NCI-H82 (cell line): ENCODE results near the gene CAND1.
"Not testable (repeated sequence)": the region's sequence is repeated elsewhere in the genome, so short reads cannot be mapped to it uniquely, and the experiment has no call there.

Experiments
- DNase-seq: peaks from one replicate; lab custom pipeline; 2025; lab: John Stamatoyannopoulos, UW

Gene CAND1

DNA sequence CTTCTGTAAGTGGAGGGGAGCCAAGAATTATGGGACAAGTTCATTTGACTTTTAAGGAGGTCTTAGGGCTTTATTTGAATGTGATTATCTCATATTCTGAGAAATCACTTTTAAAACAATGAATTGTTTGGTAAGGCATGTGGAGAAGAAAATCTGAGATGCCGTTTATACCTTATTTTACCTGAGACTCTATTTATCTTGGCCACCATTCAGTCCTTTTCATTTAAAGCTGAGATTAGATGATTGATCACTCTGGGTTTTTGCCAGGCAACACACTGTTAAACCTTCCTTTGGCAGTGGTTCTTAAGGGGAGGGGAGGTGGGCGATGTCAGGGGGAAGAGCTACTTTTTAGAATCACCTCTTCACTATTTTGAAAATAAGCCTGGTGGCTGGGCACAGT is 11.4 kb downstream of the CAND1 start:
- no peak for DNase-seq

- no peak for DNase-seq
These were observed 15.4 kb downstream of the CAND1 start for GRCh38 chr12:67284561-67284960.

- no peak for DNase-seq
These were observed 17.1 kb downstream of the CAND1 start for GRCh38 chr12:67286257-67286656.

DNA sequence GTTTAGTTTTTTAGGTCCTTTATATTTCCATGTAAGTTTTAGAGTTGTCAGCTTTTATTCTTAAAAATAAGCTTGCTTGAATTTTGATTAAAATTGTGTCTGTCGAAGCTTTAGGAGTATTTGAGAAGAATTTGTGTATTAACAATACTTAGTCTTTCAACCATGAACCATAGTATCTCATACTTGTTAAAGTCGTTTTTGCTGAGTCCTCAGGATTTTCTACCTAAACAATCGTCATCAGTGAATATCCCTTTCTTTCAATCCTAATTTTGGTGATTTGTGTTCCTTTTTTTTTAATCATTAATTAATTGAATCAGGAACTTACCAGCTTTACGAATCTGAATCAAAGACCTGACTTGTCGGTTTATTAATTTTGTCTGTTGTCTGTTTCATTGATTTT is 18.2 kb downstream of the CAND1 start:
- DNase-seq, result no peak

GRCh38 chr12:67288561-67288960 is 19.4 kb downstream of the CAND1 start:
- no peak for DNase-seq

DNA sequence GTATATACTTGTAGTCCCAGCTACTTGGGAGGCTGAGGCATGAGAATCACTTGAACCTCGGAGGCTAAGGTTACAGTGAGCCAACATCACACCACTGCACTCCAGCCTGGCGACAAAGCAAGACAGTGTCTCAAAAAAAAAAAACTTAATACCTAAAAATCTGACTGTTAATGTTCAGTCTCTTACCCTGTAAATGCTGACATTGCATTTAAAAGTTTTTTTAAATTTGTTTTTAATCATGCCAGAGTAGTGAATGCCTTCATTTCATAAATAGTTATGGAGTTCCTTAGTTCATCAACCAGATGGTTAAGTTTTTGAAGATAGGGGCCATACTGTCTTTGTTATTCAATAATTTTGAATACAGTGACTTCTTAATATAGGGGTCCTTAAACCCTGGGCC is 21.2 kb downstream of the CAND1 start:
- DNase-seq, result no peak

DNA sequence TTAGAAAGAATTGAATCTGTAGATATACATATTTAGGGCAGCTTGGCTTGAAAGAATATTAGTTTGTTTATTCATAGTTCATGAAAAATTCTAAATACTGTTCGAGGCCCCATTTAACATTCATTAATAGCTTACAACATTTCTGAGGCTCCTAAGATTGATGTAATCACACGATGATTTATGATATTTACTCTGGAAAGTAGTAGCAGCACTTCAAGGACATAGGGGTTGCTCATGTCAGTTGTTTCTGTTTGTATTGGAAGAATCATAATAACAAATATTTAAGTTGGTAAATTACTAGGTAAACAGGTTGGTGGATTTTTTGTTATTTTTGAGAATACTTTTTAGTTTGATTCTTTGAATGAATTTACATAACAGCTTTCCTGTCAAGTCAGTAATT is 30.4 kb downstream of the CAND1 start:
- no peak for DNase-seq

DNA sequence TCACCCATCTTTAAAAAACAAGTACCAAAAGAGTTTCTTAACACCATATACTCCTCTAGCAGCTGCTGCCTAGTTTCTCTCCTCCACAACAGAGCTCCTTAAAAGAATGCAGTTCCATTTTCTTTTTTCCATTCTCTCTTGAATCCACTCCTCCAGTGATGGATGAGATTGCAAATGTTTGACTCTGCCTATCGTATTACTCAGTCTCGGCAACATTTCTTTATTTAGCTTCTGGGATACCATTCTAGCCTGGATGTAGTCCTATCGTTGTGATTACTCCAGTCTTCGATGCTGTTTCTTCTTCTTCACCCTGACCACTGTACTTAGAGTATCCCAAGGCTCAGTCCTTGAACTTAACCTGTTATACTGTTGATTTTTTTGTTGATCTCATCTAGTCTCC is 30.8 kb downstream of the CAND1 start:
- DNase-seq, result no peak

GRCh38 chr12:67302162-67302561 is 33.0 kb downstream of the CAND1 start:
- no peak for DNase-seq

- no peak for DNase-seq
These were observed 36.4 kb downstream of the CAND1 start for GRCh38 chr12:67305544-67305943.

DNA sequence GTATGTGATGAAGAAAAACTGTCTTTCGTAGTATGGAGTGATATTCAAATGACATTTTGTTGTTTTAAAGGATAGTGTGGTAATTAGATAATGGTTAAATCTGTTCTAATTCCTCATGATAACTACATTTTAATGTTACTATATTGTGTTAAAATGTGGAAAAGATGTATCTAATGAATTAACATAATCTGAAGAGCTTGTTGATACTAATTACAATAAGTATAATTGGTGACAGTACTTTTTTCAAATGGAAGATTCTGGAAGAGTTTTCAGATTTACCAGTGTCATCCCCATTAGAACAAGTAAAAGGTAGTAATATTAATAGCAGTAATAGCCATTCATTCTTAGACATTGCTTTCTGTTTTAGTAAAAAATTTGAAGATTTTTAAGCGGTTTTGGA is 37.6 kb downstream of the CAND1 start:
- DNase-seq, result no peak

GRCh38 chr12:67315661-67316060 is 46.5 kb downstream of the CAND1 start:
- DNase-seq, result no peak

DNA sequence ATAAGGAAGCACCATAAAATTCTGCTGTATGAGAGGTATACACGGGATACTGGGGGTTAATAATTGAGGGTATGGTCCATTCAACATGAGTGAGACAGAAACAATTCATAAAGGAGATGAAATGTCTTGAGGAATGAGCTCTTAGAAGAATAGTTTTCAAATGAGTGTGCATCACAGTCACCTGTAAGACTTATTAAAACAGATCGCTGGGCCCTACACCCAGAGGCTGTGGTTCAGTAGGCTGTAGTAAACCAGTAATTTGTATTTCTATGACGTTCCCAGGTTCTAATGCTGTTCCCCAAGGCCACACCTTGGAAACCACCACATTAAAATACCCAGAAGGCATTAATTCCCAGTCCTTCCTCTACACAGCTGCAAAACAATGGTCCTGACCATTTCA is 49.6 kb downstream of the CAND1 start:
- no peak for DNase-seq

GRCh38 chr12:67319936-67320335 is 50.8 kb downstream of the CAND1 start:
- DNase-seq, result no peak

GRCh38 chr12:67320614-67321295 is 51.6 kb downstream of the CAND1 start:
- no peak for DNase-seq

DNA sequence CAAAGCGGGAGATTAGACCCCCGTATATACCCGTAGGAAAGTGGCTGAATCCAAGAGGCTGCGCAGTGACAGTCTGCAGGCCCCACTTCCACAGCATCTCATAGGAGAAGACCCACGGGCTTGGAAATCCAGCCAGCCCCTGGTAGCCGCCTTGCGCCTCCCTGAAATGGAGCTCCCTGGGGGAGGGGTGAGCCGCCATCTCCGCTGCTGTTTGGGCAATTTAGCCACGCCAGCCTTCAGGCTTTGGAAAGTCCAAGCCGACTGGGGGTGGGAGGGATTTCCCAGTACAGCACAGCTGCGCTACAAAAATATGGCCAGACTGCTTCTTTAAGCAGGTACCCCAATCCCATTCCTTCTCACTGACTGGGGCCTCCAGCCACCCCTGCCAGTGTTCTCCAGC is 53.4 kb downstream of the CAND1 start:
- DNase-seq, result no peak

- DNase-seq, result no peak
These were observed 53.8 kb downstream of the CAND1 start for GRCh38 chr12:67323007-67323406.

GRCh38 chr12:67326637-67327036 is 57.5 kb downstream of the CAND1 start:
- no peak for DNase-seq

GRCh38 chr12:67327466-67327865 is 58.3 kb downstream of the CAND1 start:
- DNase-seq, result no peak

DNA sequence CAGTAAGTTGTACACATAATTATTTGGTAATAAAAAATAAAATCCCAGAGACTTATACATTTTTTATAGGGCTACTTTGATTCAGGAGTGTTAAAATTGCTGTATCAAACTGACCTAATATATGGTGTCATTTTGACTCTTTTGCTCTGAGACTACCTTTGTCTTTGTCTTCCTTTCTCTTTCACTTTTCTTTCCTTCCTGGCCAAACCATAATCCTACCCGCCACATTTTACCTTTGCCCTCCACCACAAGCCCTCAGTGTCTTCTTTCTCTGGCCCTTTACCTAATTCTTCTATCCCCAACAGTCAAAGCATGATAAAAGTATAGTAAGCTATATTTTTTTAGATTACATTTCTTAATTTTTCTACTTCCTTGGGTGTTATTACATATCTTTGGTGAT is 62.0 kb downstream of the CAND1 start:
- no peak for DNase-seq

DNA sequence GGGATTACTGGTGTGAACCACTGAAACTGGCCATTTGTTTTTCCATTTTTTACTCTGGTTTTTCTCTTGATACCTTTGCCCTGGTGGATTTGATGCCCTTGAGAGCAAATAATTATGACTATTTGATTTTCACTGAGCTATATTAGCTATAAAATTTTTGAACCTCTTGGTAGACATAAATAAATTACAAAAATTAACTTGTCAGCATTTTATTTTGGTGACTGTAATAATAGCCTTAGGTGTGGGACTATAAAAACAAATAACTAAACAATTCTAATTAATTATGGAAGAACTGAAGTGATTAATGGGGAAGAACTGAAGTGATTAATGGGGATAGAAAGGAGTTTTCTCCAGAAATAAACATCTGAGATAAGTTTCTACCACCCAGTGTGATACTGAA is 62.7 kb downstream of the CAND1 start:
- no peak for DNase-seq

DNA sequence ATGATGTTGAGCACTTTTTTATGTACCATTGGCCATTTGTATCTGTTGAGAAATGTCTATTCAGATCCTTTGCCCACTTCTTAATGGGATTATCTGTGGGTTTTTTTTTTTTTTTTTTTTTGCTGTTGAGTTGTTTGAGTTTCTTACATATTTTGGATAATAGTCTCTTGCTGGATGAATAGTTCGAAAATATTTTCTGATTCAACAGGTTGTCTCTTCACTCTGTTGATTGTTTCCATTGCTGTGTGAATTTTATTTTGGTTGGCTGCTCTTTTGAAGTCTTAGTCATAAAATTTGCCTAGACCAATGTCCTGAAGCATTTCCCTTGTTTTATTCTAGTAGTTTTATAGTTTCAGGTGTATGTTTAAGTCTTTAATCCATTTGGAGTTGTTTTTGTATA is 64.5 kb downstream of the CAND1 start:
- no peak for DNase-seq

DNA sequence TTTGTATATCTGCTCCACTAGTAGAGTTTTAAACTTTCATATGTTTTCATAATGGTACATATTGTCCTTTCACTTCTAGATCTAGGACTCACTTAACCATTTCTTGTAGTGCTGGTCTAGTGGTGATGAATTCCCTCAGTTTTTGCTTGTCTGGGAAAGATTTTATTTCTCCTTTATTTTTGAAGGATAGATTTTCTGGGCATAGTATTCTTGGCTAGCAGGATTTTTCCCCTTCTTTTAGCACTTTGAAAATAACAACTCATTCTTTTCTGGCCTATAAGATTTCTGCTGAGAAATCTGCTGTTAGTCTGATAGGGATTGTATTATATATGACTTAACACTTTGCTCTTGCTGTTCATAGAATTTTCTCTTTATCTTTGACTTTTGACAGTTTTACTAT is 69.3 kb downstream of the CAND1 start:
- DNase-seq, result no peak

DNA sequence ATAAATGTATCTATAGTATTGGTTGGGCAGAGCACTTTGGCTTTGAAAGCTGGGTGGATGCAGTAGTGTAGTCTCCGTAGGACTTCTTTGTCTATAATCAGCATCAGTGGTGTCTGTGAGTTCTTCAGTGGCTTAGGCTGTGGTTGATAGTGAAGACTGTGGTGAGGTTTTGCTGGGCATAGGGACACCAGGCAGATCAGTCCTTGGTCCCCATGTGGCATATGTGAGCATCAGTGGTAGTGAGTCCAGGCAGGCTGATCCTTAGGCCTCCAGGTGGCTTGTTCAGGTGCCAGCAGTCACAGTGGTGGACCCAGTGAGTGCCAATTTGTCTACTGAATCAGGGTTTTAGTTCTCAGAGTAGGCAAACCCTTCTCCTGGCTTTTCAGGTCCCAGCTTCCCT is 70.4 kb downstream of the CAND1 start:
- no peak for DNase-seq

DNA sequence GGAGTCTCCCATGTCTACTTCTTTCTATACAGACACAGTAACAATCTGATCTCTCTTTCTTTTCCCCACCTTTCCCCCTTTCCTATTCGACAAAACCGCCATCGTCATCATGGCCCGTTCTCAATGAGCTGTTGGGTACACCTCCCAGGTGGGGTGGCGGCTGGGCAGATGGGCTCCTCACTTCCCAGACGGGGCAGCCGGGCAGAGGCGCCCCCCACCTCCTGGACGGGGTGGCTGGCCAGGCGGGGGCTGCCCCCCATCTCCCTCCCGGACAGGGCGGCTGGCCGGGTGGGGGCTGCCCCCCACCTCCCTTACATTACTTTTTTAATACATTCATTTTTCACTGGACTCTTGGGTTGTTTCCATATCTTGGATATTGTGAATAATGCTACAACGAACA is 71.9 kb downstream of the CAND1 start:
- DNase-seq, result not testable (repeated sequence)
